ENCODE measurements around the gene TGM3. TPM values are rescaled to one million over a fixed set of nuclear protein-coding genes. Genes with fewer than 3 reads are reported as not detected.

Gene TGM3
- total and polyA plus RNA-seq, 2 of the 4 experiments (the other 2 are of a cell fraction) = not detected

DNA sequence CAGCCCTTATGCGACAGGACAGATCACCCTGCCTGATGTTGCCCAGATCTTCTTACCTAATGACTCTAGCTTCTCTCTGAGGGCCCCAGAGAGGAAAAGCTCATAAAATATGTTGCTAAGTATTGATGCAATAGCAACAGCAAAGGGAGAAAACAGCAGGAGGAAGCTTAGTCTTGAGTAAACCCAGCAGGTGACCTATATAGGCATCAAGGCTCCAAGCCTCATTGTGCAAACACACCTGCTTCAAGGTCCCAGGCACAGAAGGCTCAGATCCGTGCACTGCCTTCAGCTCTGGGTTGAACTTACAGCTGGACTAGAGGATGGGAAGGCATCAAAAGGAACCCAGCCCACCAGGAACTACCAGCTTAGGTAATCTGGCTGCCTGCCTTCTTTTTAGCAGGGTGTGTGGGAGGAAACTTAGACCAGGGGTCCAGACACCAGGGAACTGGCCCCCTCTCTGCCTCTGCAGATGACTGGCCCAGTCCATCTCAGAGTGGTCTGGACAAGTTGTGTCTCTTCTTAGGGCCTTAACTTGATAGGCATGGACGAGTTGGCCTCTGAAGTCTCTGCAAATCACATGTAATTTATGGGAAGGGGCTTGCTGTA, 34.4 kb downstream of the TGM3 start:
- H3K27ac ChIP-seq (ENCODE audit: insufficient read depth, low read length) = no peak overlapping the region
- H3K9ac ChIP-seq (ENCODE audit: low read depth, low read length) = no peak overlapping the region
- no peak overlapping the region for H2AK9ac ChIP-seq (replicated peaks; ENCODE audit: low read depth, low read length, poor library complexity)
- no peaks in the 10 kb centered on the region for H4K20me1 ChIP-seq (ENCODE audit: insufficient read depth, low read length)
- no peak overlapping the region for H3K23ac ChIP-seq (ENCODE audit: low read depth, low read length)
- POLR2A ChIA-PET (ENCODE audit: unreplicated experiment) = no interaction called here
- H2BK120ac ChIP-seq (ENCODE audit: low read depth, low read length) = no peak overlapping the region
- TF ChIP-seq RAD21 (IDR thresholded peaks at IDR 0.05; ENCODE audit: low read length) (no peak), POLR2A (IDR thresholded peaks at IDR 0.05; ENCODE audit: low read depth, low read length) (no peak), RCOR1 (IDR thresholded peaks at IDR 0.05; ENCODE audit: insufficient replicate concordance, low read length) (no peak)
- DNase-seq = no peak
- in situ Hi-C loops (cut with MboI; ENCODE audit: low sequenced_read_pairs) (no loop called here), intact Hi-C loops (cut with micrococcal nuclease) (no loop called here), dilution Hi-C loops (cut with HindIII; ENCODE audit: low sequenced_read_pairs, unreplicated experiment) (no loop called here)
- WGBS, 2 experiments (ENCODE audit: extremely low coverage in 2 of 2, insufficient read length in 1 of 2) = no CpG with 5 or more reads among the region's 3 CpGs
- H2AFZ ChIP-seq (replicated peaks; ENCODE audit: low read length, poor library complexity) = no peak overlapping the region
- no peak overlapping the region for H3K4ac ChIP-seq (ENCODE audit: low read depth, low read length)
- H4K91ac ChIP-seq (ENCODE audit: insufficient read depth, low read depth, low read length) = no peak overlapping the region
- no peaks in the 10 kb centered on the region for H3K36me3 ChIP-seq (ENCODE audit: control insufficient read depth, insufficient read depth, low read length)
- no peak overlapping the region for H3K4me2 ChIP-seq (ENCODE audit: low read depth, low read length)
- no peak overlapping the region for H4K5ac ChIP-seq (ENCODE audit: low read depth, low read length)
- no peak overlapping the region for H2AK5ac ChIP-seq (ENCODE audit: low read depth, low read length)
- no peaks in the 10 kb centered on the region for H3K9me3 ChIP-seq (ENCODE audit: control insufficient read depth, insufficient read depth, low read length)
- no peaks in the 10 kb centered on the region for H3K4me1 ChIP-seq (ENCODE audit: control insufficient read depth, insufficient read depth, low read length)
- H3K18ac ChIP-seq (ENCODE audit: low read depth, low read length) = no peak overlapping the region
- BruUV-seq (replicated peaks) = no TSS peak
- no peak overlapping the region for H4K8ac ChIP-seq (ENCODE audit: low read depth in 2 of 2, low read length in 2 of 2)
- H3K79me1 ChIP-seq (ENCODE audit: low read depth in 1 of 2, low read length in 2 of 2) = no peaks in the 10 kb centered on the region
- H2BK20ac ChIP-seq (ENCODE audit: low read depth, low read length) = no peak overlapping the region
- H2BK5ac ChIP-seq (ENCODE audit: low read depth, low read length, poor library complexity, severe bottlenecking) = no peak overlapping the region
- CTCF ChIA-PET = no interaction called here
- no peak overlapping the region for H3K4me3 ChIP-seq (ENCODE audit: insufficient read depth, low read depth, low read length)
- H3K9me1 ChIP-seq (ENCODE audit: insufficient read depth, low read length) = no peaks in the 10 kb centered on the region
- H3K27me3 ChIP-seq (ENCODE audit: control insufficient read depth, insufficient read depth, low read length) = peaks cover 10% of the 10 kb centered on the region
- H3K56ac ChIP-seq (ENCODE audit: extremely low read depth, insufficient read depth, low read length) = no peak overlapping the region
- no peak for ATAC-seq (ENCODE audit: low read depth)
- H3K14ac ChIP-seq (replicated peaks; ENCODE audit: low read depth, low read length) = no peak overlapping the region
- H2BK15ac ChIP-seq (ENCODE audit: low read depth, low read length) = no peak overlapping the region
